Tibial nerve (tissue), 4 donors: ENCODE results near the gene CTNNA3.

ENCODE experiments used
- CTCF ChIP-seq, 5 experiments: fragments of 200-600 bp in 3 of 5; fragments of 450-650 bp in 2 of 5; sonication (generic) in 3 of 5; IDR thresholded peaks; one replicate each; pipeline ENCODE4 v1.5.1; 2016 to 2019; ENCODE audit warnings: antibody characterized with exemption in 5 of 5, mild to moderate bottlenecking in 3 of 5, moderate library complexity in 2 of 5
- EP300 ChIP-seq, 2 donors: sonication (generic); formaldehyde crosslinking; IDR thresholded peaks; one replicate each; pipeline ENCODE4 v1.6.1; 2017; ENCODE audit warnings: antibody characterized with exemption in 2 of 2, mild to moderate bottlenecking in 1 of 2
- POLR2A ChIP-seq, 2 donors: fragments of 450-650 bp; IDR thresholded peaks; one replicate each; pipeline ENCODE4 v1.6.1; 2017; ENCODE audit warnings: antibody characterized with exemption in 2 of 2, mild to moderate bottlenecking in 2 of 2, moderate library complexity in 2 of 2

- TF ChIP-seq CTCF (IDR thresholded peaks at IDR 0.05) (no peak), POLR2A (IDR thresholded peaks at IDR 0.05) (no peak), EP300 (IDR thresholded peaks at IDR 0.05) (no peak)
Measured at GRCh38 chr10:66813122-66813521, 882.9 kb downstream of the CTNNA3 start.
